ENCODE results near the gene AMIGO3.
"Not testable (repeated sequence)": the region's sequence is repeated elsewhere in the genome, so short reads cannot be mapped to it uniquely, and the experiment has no call there.

DNA sequence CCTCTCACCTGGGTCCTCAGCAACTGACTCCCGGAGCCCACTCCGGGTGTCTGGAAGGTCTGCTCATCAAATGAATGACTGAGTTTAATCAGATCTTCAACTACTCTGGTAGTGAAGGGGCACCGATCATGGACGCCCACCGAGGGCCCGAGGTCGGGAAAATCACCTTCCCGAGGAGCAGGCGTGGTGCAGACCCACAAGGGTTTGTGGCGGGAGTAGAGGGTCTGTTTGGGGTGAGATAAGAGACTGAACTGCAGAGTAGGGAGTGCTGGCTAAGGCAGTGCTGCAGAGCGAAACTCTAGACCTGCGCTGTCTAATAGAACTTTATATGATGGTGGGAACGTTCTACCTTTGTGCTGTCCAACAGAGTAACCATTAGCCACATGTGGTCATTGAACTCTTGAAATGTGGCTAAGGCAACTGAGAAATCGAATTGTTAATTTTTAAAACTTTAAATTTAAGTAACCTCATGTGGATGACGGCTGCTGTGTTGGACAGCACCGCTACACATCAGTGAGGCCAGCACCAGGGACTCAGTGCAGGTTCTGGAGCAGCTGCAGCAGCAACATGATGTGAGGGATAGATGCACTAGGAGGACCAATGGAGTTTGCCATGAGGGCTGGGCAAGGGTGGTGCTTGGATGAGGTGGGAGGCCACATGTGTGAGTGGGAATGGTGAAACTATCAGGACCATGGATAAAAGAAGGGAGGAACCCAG is 29.4 kb downstream of the AMIGO3 start:
- TF ChIP-seq POLR2AphosphoS5, POLR2A (IDR thresholded peaks at IDR 0.05): not testable (repeated sequence)
- TF ChIP-seq, protein P1, sequence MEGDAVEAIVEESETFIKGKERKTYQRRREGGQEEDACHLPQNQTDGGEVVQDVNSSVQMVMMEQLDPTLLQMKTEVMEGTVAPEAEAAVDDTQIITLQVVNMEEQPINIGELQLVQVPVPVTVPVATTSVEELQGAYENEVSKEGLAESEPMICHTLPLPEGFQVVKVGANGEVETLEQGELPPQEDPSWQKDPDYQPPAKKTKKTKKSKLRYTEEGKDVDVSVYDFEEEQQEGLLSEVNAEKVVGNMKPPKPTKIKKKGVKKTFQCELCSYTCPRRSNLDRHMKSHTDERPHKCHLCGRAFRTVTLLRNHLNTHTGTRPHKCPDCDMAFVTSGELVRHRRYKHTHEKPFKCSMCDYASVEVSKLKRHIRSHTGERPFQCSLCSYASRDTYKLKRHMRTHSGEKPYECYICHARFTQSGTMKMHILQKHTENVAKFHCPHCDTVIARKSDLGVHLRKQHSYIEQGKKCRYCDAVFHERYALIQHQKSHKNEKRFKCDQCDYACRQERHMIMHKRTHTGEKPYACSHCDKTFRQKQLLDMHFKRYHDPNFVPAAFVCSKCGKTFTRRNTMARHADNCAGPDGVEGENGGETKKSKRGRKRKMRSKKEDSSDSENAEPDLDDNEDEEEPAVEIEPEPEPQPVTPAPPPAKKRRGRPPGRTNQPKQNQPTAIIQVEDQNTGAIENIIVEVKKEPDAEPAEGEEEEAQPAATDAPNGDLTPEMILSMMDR (IDR thresholded peaks at IDR 0.05): not testable (repeated sequence)

All from prostate gland (tissue), 2 donors.